Fibroblast of pulmonary artery (primary cell): ENCODE data around the gene OR6Y1.

Source experiments
- DNase-seq: peaks from one replicate; pipeline ENCODE4 v3.0.0-alpha.2; 2010; ENCODE audit warnings: low read depth
- H3K4me3 ChIP-seq: replicated peaks from 2 replicates; pipeline ENCODE4 v1.5.1; 2011; ENCODE audit warnings: low read depth, mild to moderate bottlenecking, control low read depth, low read length, moderate library complexity
- CTCF ChIP-seq: IDR thresholded peaks from 2 replicates; pipeline ENCODE4 v1.5.1; 2011; ENCODE audit warnings: mild to moderate bottlenecking, control low read depth, low read length, inconsistent platforms; ENCODE audit errors: missing control alignments

Gene OR6Y1

GRCh38 chr1:158534496-158534895 lies 19.7 kb downstream of the OR6Y1 start:
- no peak overlapping the region for H3K4me3 ChIP-seq
- TF ChIP-seq CTCF: no peak
- no peak for DNase-seq

- no peak overlapping the region for H3K4me3 ChIP-seq
- DNase-seq: peak; percentile 47
- TF ChIP-seq CTCF: peak; percentile 59
Observed at GRCh38 chr1:158527190-158527815, 26.9 kb downstream of the OR6Y1 start.

- no peak for TF ChIP-seq CTCF
- H3K4me3 ChIP-seq: no peak overlapping the region
- no peak for DNase-seq
Observed at GRCh38 chr1:158521666-158522058, 32.5 kb downstream of the OR6Y1 start.

- H3K4me3 ChIP-seq: no peak overlapping the region
- no peak for DNase-seq
- no peak for TF ChIP-seq CTCF
Observed at GRCh38 chr1:158520955-158521665, 33.1 kb downstream of the OR6Y1 start.

- H3K4me3 ChIP-seq: no peak overlapping the region
- TF ChIP-seq CTCF: no peak
- no peak for DNase-seq
Observed at GRCh38 chr1:158520021-158520420, 34.2 kb downstream of the OR6Y1 start.

- no peak overlapping the region for H3K4me3 ChIP-seq
- TF ChIP-seq CTCF: no peak
- no peak for DNase-seq
Observed at GRCh38 chr1:158516966-158517365, 37.2 kb downstream of the OR6Y1 start.
